Activated T-cell treated with anti-CD3 and anti-CD28 coated beads, Interleukin-2, amount 50 U/mL, for 72 hours (primary cell): ENCODE data around the gene RELB. TPM values are rescaled to one million over a fixed set of nuclear protein-coding genes. Genes with fewer than 3 reads are reported as not detected.

Experiments
- ATAC-seq, 2 donors: fragments of 150-1000 bp; cut with Tn5 transposase; replicated peaks in 1 of 2; 2 replicates each; pipeline ENCODE4 v1.10.0; 2021; ENCODE audit warnings: moderate library complexity in 2 of 2, mild to moderate bottlenecking in 1 of 2
- DNase-seq, 2 donors: peaks; one replicate each; pipeline ENCODE4 v3.0.0; 2021 to 2022; ENCODE audit warnings: mixed read lengths in 1 of 2
- H3K27ac Mint-ChIP-seq: one replicate; pipeline ENCODE4 v1.8.0; 2022; ENCODE audit warnings: mild to moderate bottlenecking, moderate library complexity, mixed read lengths
- H3K27me3 Mint-ChIP-seq: one replicate; pipeline ENCODE4 v1.8.0; 2022; ENCODE audit warnings: low read depth, mixed read lengths
- H3K36me3 Mint-ChIP-seq, 2 donors: one replicate each; pipeline ENCODE4 v1.8.0; 2022; ENCODE audit warnings: mixed read lengths in 2 of 2, mild to moderate bottlenecking in 1 of 2; ENCODE audit not compliant: insufficient read depth in 2 of 2
- H3K4me1 Mint-ChIP-seq: one replicate; pipeline ENCODE4 v1.8.0; 2022; ENCODE audit warnings: low read depth, mixed read lengths
- H3K4me3 Mint-ChIP-seq, 2 donors: one replicate each; pipeline ENCODE4 v1.8.0; 2022; ENCODE audit warnings: mild to moderate bottlenecking in 2 of 2, mixed read lengths in 2 of 2, moderate library complexity in 2 of 2
- H3K9me3 Mint-ChIP-seq, 2 donors: one replicate each; pipeline ENCODE4 v1.8.0; 2022; ENCODE audit warnings: mixed read lengths in 2 of 2
- total RNA-seq, 2 donors: library from RNA; stranded (reverse); gene quantifications; one replicate each; pipeline ENCODE4 v1.2.3, GENCODE V29; 2022

The RELB gene
- total RNA-seq, 2 donors from 2014 or later, result 142 to 145 TPM

DNA sequence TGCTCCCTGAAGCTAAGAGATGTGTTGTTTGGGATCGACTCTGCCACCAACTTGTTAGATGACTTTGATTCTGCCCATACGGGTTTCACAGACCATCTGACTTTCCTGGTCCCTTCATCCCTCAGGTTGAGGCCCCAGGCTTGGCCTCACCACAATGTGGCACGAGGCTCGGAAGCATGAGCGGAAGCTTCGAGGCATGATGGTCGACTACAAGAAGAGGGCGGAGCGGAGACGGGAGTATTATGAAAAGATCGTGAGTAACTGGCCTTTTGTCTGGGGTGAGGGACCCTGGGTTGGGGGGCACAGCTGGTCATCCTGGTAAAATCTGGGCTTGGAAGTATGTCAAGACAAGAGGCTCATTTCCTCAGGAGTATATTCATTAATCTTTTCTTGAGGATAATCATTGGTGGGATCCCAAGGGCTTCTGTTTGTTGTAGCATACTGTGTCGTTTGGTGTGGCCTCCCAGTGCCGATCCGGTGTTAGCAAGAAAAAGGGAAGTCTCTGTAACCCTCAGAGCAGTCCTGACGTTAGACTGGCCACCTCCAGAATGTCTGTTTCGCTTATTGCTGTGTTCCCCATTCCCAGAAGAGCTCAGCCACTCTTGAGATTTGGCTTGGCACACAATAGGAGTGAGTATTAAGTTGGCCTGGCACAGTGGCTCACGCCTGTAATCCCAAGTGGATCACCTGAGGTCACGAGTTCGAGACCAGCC, 39.0 kb downstream of the RELB start:
- Mint-ChIP-seq H3K4me3 (peak overlapping the region; percentile 93 to 99), H3K36me3 (peaks cover 20 to 31% of the 10 kb centered on the region in 2 donors), H3K4me1 (peaks cover 44% of the 10 kb centered on the region), H3K27ac (peak overlapping the region; percentile 87), H3K9me3 (no peaks in the 10 kb centered on the region), H3K27me3 (no peaks in the 10 kb centered on the region)
- DNase-seq, result no peak
- ATAC-seq, result no peak

DNA sequence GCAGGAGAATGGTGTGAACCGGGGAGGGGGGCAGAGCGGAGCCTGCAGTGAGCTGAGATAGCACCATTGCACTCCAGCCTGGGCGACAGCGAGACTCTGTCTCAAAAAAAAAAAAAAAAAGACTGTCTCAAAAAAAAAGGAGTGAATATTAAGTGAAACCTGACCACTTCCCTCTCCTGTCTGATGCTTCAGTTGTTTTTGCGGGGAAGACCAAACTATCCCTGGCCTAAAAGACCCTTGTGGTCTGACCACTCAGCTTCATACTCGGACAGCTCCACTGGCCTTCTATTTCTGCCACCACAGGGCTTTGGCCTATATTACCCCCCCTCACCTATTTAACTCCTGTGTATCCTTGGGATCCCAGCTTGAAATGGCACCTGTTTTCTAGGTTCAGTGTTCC, 39.9 kb downstream of the RELB start:
- Mint-ChIP-seq H3K36me3 (peaks cover 17 to 31% of the 10 kb centered on the region in 2 donors), H3K4me3 (peak overlapping the region; percentile 48 to 60), H3K27ac (peak overlapping the region; percentile 68), H3K9me3 (no peaks in the 10 kb centered on the region), H3K27me3 (no peaks in the 10 kb centered on the region), H3K4me1 (peaks cover 53% of the 10 kb centered on the region)
- no peak for ATAC-seq
- no peak for DNase-seq

DNA sequence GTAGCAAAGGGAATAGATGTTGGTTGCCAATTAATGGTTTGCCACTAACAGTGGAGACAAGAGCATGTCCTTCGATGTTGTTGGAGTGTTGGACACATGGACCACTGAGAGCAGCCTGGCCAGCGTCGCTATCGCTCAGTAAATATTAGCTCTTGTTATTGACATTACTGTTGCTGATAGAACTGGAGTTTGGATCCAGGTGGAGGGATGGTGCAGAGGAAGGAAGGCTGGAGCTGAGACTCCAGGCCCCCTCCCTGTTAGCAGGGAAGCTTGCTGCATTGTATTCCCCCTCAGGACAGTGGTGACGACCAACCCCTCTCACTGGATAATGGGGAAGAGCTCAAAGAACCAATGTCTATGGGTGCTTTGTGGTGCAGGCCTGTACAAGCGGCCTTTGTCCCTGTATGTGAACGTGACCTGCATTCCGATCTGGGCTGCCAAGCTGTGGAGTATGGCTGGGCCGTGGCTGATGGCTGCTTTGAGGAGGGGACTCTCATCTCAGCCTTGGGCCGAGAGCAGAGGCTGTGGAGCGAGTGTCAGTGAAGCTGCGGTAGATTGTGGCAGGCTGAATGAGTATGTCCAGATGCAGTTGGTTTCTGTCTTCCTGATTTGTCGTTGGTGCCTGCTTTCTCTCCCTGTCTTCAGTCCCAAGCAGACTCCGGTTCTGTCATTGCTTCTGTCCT, 44.5 kb downstream of the RELB start:
- Mint-ChIP-seq H3K36me3 (peaks cover 9 to 26% of the 10 kb centered on the region in 2 donors), H3K4me1 (peaks cover 59% of the 10 kb centered on the region), H3K27me3 (no peaks in the 10 kb centered on the region), H3K4me3 (no peak overlapping the region), H3K9me3 (no peaks in the 10 kb centered on the region), H3K27ac (peak overlapping the region; percentile 22)
- ATAC-seq, result no peak
- no peak for DNase-seq

DNA sequence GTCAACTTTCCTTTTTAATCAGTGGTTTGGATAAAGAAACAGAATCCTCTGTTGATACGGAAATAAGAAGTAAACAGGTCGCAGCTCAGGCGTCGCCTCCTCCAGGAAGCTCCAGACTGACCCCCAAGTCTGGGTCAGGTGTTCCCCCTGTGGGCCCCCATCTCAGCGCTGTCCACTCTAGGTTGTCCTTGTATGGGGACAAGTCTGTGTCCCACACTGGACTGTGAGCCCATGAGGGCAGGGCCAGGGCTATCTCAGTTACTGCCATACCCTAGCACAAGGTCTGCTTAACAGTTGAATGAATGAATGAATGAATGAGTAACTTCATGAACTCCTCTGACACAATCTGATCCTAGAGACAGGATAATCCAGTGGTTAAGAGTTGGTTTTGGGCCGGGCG, 45.1 kb downstream of the RELB start:
- Mint-ChIP-seq H3K4me1 (peaks cover 53% of the 10 kb centered on the region), H3K27me3 (no peaks in the 10 kb centered on the region), H3K36me3 (peaks cover 6 to 25% of the 10 kb centered on the region in 2 donors), H3K27ac (peak overlapping the region; percentile 94), H3K9me3 (no peaks in the 10 kb centered on the region), H3K4me3 (peak overlapping the region in 1 of 2 donors; percentile 36)
- ATAC-seq (no peak), DNase-seq (no peak)

DNA sequence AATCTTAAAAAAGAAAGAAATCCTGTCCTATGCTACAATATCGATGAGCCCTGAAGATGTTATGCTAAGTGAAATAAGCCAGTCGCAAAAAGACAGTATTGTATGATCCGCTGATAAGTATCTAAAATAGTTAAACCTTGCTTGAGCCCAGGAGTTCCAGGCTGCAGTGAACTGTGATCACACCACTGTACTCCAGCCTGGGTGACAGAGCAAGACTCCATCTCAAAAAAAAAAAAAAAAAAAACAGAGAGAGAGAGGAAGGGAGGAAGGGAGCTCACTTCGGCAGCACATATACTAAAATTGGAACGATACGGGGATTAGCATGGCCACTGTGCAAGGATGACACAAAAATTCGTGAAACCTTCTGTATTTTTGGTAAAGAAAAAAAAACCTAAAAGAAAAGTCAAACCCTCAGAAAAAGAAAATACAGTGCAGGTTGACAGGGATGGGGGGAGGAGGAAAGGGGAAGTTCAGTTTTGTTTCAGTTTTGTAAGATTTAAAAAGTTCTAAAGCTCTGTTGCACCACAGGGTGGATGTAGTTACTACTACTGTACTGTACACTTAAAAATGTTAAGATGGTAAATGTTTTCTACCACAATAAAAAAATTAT, 46.0 kb downstream of the RELB start:
- peak overlapping the region; percentile 18 to 46 for H3K4me3 Mint-ChIP-seq
- H3K4me1 Mint-ChIP-seq, result peaks cover 44% of the 10 kb centered on the region
- ATAC-seq (no peak), DNase-seq (no peak)
- H3K9me3 Mint-ChIP-seq, result no peaks in the 10 kb centered on the region
- H3K27ac Mint-ChIP-seq, result peak overlapping the region; percentile 94
- H3K27me3 Mint-ChIP-seq, result no peaks in the 10 kb centered on the region
- peaks cover 4 to 19% of the 10 kb centered on the region in 2 donors for H3K36me3 Mint-ChIP-seq

DNA sequence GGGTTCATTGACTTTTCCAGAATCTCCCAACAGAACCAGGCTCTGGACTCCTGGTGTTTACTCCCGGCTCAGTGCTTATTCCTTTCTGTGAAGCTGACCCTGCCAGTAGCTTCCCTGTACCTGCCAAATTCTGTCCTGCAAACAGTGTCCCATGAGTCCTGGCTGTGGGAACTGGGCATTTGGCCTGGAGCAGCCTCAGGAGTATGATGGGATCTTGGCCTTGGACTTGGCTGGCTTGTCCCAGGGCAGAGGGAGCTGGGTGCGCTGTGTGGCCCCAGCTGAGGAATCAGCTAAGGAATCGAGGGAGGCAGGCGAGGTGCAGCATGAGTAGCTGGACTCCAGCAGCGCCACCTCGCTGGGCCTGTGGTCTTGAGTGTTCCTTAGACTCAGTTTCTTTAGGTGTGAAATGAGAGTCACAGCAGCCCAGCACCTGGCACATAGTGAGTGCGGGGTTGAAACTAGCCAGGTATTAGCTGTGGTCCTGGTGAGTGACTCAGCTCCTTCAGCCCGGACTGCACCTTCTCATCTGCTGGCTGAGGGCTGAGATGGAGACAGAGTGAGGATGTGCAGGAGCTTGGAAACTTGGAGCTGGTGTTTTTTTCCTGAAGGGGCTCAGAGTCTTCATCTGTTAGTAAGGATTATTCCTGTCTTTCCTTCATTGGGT, 47.9 kb downstream of the RELB start:
- no peak overlapping the region for H3K4me3 Mint-ChIP-seq
- no peaks in the 10 kb centered on the region for H3K27me3 Mint-ChIP-seq
- peak overlapping the region; percentile 71 for H3K27ac Mint-ChIP-seq
- H3K4me1 Mint-ChIP-seq, result peaks cover 44% of the 10 kb centered on the region
- ATAC-seq (peak in 1 of 2 donors; percentile 13), DNase-seq (no peak)
- H3K9me3 Mint-ChIP-seq, result no peaks in the 10 kb centered on the region
- peaks cover 4 to 21% of the 10 kb centered on the region in 2 donors for H3K36me3 Mint-ChIP-seq

DNA sequence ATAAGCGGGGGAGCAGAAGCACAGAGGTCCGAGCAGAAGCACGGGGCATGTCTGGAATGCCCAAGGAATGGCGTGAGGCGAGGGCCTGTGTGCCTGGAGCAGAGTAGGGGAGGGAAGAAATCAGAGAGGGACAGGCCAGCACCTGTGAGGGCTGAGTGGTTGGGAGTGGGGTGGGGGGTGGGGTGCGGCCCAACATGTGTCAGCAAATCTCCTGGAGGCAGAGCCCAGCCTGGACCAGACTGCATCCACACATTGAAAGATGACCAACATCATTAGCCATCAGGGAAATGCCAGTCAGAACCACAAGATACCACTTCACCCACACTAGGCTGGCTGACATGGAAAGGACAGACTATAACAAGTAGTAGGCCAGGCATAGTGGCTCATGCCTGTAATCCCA, 48.8 kb downstream of the RELB start:
- peaks cover 40% of the 10 kb centered on the region for H3K4me1 Mint-ChIP-seq
- no peak for DNase-seq
- no peak overlapping the region for H3K27ac Mint-ChIP-seq
- H3K4me3 Mint-ChIP-seq, result no peak overlapping the region
- no peaks in the 10 kb centered on the region for H3K9me3 Mint-ChIP-seq
- no peaks in the 10 kb centered on the region for H3K27me3 Mint-ChIP-seq
- H3K36me3 Mint-ChIP-seq, result peaks cover 4 to 18% of the 10 kb centered on the region in 2 donors
- no peak for ATAC-seq

DNA sequence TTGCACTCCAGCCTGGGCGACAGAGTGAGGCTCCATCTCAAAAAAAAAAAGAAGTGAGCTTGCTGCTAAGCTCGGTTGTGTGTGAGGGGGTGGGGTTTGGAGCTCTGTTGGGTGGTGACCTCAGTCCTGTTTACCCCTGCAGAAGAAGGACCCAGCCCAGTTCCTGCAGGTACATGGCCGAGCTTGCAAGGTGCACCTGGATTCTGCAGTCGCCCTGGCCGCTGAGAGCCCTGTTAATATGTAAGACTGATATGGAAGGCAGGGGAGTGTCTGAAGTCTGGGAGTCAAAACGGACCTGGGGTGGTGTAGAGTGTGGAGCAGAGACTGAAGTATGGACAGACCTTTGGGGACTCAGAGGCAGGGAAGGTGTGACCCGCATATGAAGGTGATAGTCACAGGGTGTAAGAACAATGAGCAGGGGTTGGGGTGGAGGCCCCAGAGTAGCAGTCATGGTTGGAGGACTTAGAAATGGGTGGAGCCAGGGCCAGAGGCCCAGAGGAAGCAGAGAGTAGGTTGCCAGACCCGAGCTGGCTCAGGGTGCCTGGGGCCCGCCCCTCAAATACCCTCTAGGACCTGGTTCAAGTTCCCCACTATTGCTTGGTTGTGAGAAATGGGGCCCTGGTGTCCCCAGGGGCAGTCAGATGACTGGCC, 50.8 kb downstream of the RELB start:
- Mint-ChIP-seq H3K27me3 (no peaks in the 10 kb centered on the region), H3K36me3 (peaks cover 4 to 10% of the 10 kb centered on the region in 2 donors), H3K4me1 (peaks cover 20% of the 10 kb centered on the region), H3K27ac (no peak overlapping the region), H3K9me3 (no peaks in the 10 kb centered on the region), H3K4me3 (no peak overlapping the region)
- DNase-seq (no peak), ATAC-seq (no peak)

DNA sequence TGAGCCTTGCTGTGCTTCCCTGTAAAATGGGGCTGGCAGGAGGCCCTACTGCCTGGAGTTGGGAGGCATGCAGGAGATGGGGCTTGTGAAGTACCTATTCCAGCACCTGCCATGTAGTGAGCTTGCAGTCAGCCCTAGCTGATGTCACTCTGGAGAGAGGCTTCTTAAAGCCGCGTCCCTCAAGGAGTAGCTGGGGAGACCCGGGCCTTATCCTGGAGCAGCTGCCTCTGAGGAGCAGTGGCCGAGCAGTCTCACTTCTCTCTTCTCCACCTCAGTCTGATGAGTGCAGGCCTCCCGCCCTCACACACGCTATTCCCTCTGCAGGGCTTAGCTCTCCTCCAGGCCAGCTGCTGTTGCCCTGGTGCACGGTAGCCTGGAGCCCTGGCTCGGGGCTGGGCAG, 55.6 kb downstream of the RELB start:
- Mint-ChIP-seq H3K27ac (no peak overlapping the region), H3K9me3 (no peaks in the 10 kb centered on the region), H3K36me3 (peaks cover 10 to 36% of the 10 kb centered on the region in 2 donors), H3K27me3 (no peaks in the 10 kb centered on the region), H3K4me1 (peaks cover 4% of the 10 kb centered on the region), H3K4me3 (no peak overlapping the region)
- DNase-seq (no peak), ATAC-seq (no peak)

DNA sequence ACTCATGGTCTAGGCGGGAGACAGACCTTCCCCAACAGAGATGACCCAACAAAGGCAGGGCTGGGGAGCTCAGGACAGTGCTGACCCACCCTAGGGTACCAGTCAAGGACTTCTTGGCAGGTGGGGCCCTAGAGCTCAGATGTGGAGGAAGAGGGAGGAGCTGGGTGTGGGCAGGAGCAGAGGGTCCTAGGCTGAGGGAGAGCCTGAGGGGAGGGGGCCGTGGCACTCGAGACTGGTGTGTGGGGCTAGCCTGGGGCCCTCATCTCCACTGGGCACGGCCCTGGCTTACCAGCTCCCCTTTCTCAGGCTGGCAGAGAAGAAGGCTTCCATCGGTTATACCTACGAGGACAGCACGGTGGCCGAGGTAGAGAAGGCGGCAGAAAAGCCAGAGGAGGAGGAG, 56.2 kb downstream of the RELB start:
- Mint-ChIP-seq H3K9me3 (no peaks in the 10 kb centered on the region), H3K4me3 (no peak overlapping the region), H3K36me3 (peaks cover 8 to 33% of the 10 kb centered on the region in 2 donors), H3K4me1 (peaks cover 4% of the 10 kb centered on the region), H3K27ac (no peak overlapping the region), H3K27me3 (no peaks in the 10 kb centered on the region)
- no peak for DNase-seq
- peak in 1 of 2 donors; percentile 12 for ATAC-seq

DNA sequence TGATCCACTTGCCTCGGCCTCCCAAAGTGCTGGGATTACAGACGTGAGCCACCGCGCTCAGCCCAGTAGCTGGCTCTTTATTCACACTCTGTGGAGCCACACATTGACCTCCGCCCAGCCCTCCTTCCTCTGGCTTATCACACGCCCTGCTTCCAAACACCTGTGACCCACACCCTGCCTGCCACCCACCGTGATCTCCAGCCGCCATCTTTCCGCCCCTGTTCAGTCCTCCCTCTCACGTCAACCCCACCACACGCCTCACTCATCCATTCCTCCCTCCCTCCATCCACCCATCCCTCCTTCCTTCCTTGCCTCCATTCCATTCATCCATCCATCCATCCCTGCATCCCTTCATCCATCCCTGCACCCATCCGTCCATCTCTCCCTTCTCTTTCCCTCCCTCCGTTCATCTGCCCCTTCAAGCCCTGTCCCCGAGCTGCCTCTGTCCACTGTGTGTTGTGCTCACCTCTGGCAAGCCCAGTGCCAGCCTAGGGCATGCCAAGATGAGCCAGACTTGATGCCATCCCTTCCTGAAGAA, 57.4 kb downstream of the RELB start:
- peaks cover 4% of the 10 kb centered on the region for H3K4me1 Mint-ChIP-seq
- no peak overlapping the region for H3K27ac Mint-ChIP-seq
- no peaks in the 10 kb centered on the region for H3K9me3 Mint-ChIP-seq
- H3K36me3 Mint-ChIP-seq, result peaks cover 8 to 39% of the 10 kb centered on the region in 2 donors
- peak in 1 of 2 donors; percentile 7 for ATAC-seq
- H3K4me3 Mint-ChIP-seq, result no peak overlapping the region
- no peak for DNase-seq
- no peaks in the 10 kb centered on the region for H3K27me3 Mint-ChIP-seq

DNA sequence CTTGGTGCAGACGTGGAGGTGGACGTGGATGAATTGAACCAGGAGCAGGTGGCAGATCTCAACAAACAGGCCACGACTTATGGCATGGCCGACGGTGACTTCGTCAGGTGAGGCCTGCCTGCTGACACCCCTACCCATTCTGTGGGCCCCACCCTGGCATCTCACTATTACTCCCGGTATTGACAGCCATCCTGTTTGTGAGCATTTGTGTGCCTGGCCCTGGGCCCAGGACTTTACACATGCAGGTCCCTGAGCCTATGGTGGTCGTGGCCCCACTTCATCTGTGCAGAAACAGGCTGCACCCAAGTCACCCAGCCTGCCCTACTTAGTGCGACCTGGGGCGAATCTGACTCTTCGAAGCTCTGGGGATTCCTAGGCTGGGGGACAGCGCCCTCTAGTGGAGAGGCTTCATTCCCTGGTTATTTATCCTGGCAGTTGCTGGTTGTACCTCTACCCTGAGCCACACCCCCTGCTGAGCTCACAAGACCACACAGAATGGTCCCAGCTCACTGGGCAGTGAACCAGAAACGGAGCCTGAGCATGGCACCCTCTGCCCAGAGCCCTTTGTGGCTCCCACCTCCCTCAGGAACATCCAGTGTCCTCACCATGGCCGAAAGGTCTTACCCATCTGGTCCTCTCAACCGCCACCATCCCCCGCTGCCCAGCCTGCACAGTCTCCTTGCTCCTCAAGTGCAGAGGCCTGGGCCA, 58.1 kb downstream of the RELB start:
- H3K4me1 Mint-ChIP-seq, result peaks cover 4% of the 10 kb centered on the region
- no peak overlapping the region for H3K27ac Mint-ChIP-seq
- H3K4me3 Mint-ChIP-seq, result no peak overlapping the region
- no peaks in the 10 kb centered on the region for H3K27me3 Mint-ChIP-seq
- no peaks in the 10 kb centered on the region for H3K9me3 Mint-ChIP-seq
- peak; percentile 76 to 85 for DNase-seq
- H3K36me3 Mint-ChIP-seq, result peaks cover 8 to 38% of the 10 kb centered on the region in 2 donors
- peak; percentile 76 to 83 for ATAC-seq
